K562 (cell line): ENCODE data around the gene CYSTM1. TPM values are rescaled to one million over a fixed set of nuclear protein-coding genes. Genes with fewer than 3 reads are reported as not detected.

Experiments
- ARHGAP35 ChIP-seq: fragments of 450-650 bp; IDR thresholded peaks from 2 replicates; pipeline ENCODE4 v1.6.1; 2018; ENCODE audit not compliant: partially characterized antibody
- CLOCK ChIP-seq: fragments of 250-450 bp; sonication (Bioruptor Pico); IDR thresholded peaks from 2 replicates; pipeline ENCODE4 v1.4.0; 2020; ENCODE audit warnings: mild to moderate bottlenecking, moderate library complexity, borderline replicate concordance
- EP400 ChIP-seq: fragments of 450-650 bp; IDR thresholded peaks from 2 replicates; pipeline ENCODE4 v1.6.1; 2017; ENCODE audit warnings: antibody characterized with exemption, mild to moderate bottlenecking, moderate library complexity
- HMG20A ChIP-seq: fragments of 450-650 bp; formaldehyde crosslinking; conservative IDR thresholded peaks from 2 replicates; pipeline ENCODE4 v1.4.0; 2020; ENCODE audit warnings: mild to moderate bottlenecking, mixed read lengths
- L3MBTL2 ChIP-seq: fragments of 450-650 bp; IDR thresholded peaks from 2 replicates; pipeline ENCODE4 v1.6.1; 2016; ENCODE audit warnings: mild to moderate bottlenecking, moderate library complexity
- PHF20 ChIP-seq: fragments of 450-650 bp; IDR thresholded peaks from 2 replicates; pipeline ENCODE4 v1.6.1; 2018; ENCODE audit not compliant: partially characterized antibody
- POLR3G ChIP-seq: IDR thresholded peaks from 2 replicates; pipeline ENCODE4 v1.6.1; 2011; ENCODE audit not compliant: insufficient read length, insufficient replicate concordance; ENCODE audit errors: extremely low read depth
- RBBP5 ChIP-seq: fragments of 200-600 bp; sonication (generic); IDR thresholded peaks from 2 replicates; pipeline ENCODE4 v1.6.1; 2012; ENCODE audit warnings: borderline replicate concordance, mild to moderate bottlenecking, low read length, control low read depth, inconsistent platforms; ENCODE audit not compliant: insufficient read depth, poor library complexity, severe bottlenecking
- RNF219 ChIP-seq: fragments of 250-450 bp; sonication (Bioruptor Pico); IDR thresholded peaks from 2 replicates; pipeline ENCODE4 v1.5.0; 2022; ENCODE audit warnings: mild to moderate bottlenecking
- SOX6 ChIP-seq: fragments of 450-650 bp; IDR thresholded peaks from 2 replicates; pipeline ENCODE4 v1.6.1; 2014; ENCODE audit warnings: mild to moderate bottlenecking
- UBTF ChIP-seq, 2 experiments: IDR thresholded peaks; 2 replicates each; pipeline ENCODE4 v1.6.1; 2012; ENCODE audit warnings: improper control_type of control experiment in 2 of 2, low read depth in 2 of 2, low read length in 2 of 2, borderline replicate concordance in 1 of 2
- ZFP91 ChIP-seq: sonication (generic); formaldehyde crosslinking; IDR thresholded peaks from 2 replicates; pipeline ENCODE4 v1.8.0; 2022; ENCODE audit warnings: mild to moderate bottlenecking, missing genetic modification reagents
- polyA plus RNA-seq, 8 experiments: library from polyadenylated mRNA; depleted of rRNA in 4 of 8; stranded (reverse) in 5 of 8; unstranded in 3 of 8; fragments of >200 nt; fragmentation: Nextera tagmentation in 2 of 8; fragmentation: Illumina TruSeq in 1 of 8; extraction: Ambion mirVana in 2 of 8; extraction: Trizol in 1 of 8; gene quantifications; 2 replicates each; pipeline versions ENCODE4 v1.2.1 to v1.2.3, GENCODE V29; 2011 to 2014; ENCODE audit warnings: inconsistent platforms in 1 of 8, missing spikeins in 1 of 8
- total RNA-seq, 7 experiments: library from RNA; depleted of rRNA in 6 of 7; stranded (reverse); fragments of >200 nt in 6 of 7; fragmentation: Illumina TruSeq in 2 of 7; extraction: Trizol in 2 of 7; gene quantifications; 2 replicates each; pipeline versions ENCODE4 v1.2.1 to v1.2.3, GENCODE V29; 2011 to 2021; ENCODE audit warnings: low replicate concordance in 1 of 7

The CYSTM1 gene
- total and polyA plus RNA-seq, 9 of the 15 experiments (the other 6 are each of a cell fraction or from before 2014, with no cell fraction given) = 76.1 to 422 (median 108) TPM

GRCh38 chr5:140217299-140218026 is 42.5 kb downstream of the CYSTM1 start (continued):
- TF ChIP-seq ZFP91 (CRISPR knock-in tag) (no peak), SOX6 (peak; percentile 86), UBTF (IDR thresholded peaks at IDR 0.05; ENCODE audit: borderline replicate concordance in 1 of 2, low read depth in 2 of 2, low read length in 2 of 2) (no peak), RBBP5 (peak; percentile 57), PHF20 (no peak), CLOCK (no peak), RNF219 (CRISPR knock-in tag) (no peak), ARHGAP35 (no peak), POLR3G (no peak), EP400 (no peak), HMG20A (CRISPR knock-in tag) (no peak), L3MBTL2 (peak; percentile 33)
